COLO668 (cell line): ENCODE data around the gene GALNT12.

Experiments used
- DNase-seq: peaks from one replicate; lab custom pipeline; 2025; ENCODE audit not compliant: unreplicated experiment; lab: John Stamatoyannopoulos, UW

Gene GALNT12

DNA sequence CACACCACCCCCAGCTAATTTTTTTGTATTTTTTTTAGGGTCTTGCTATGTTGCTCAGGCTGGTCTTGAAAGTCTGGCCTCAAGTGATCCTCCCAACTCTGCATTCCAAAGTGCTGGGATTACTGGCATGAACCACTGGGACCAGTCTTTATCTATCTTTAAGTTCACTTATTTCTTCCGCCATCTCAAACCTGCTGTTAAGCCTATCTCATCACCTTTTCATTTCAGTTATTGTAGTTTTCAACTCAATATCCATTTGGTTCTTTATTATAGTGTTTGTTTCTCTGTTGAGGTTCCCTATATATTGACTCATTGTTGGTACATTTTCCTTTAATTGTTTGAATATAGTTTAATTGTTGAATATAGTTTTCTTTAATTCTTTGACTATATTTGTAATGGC, 48.1 kb downstream of the GALNT12 start:
- no peak for DNase-seq

DNA sequence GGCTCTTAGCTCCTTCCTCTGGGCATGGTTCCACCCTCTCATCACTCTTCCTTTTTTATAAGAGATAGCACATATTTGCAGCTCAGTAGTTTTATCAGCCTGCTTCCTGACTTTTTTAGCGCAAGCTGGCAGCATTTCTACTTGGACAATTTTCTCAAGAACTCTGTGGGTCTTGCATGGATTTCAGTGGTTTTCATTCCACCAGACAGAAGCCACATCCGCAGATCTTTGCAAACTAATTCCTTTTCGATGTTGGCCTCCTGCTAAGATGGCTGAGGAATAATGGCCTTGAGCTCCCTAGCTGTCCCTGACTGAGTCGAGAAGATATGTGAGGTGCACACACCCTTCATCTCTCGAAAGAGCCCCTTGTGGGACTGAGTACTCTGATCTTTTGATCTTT, 49.5 kb downstream of the GALNT12 start:
- no peak for DNase-seq

- DNase-seq = no peak
Measured at GRCh38 chr9:98859941-98860340, 52.5 kb downstream of the GALNT12 start.

- no peak for DNase-seq
Measured at GRCh38 chr9:98860871-98861293, 53.4 kb downstream of the GALNT12 start.

- DNase-seq = no peak
Measured at GRCh38 chr9:98861781-98862504, 54.5 kb downstream of the GALNT12 start.

DNA sequence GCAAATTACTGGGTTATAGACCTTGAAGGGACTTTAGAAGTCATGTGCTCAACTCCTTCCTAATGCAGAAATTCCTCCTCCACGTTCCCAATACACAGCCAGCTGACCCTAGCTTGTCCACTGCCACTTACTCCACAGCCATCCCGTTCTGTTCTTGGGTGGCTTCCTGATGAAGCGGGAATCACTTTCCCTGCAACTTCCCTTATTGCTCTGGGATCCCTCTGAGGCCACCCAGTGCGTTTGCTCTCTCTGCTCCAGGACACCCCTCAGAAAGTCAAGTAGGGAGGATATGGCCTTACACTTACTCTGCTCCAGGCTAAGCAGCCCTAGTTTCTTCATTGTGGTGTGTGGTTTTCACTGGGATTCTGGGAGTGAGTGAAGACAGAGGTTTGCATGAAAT, 55.5 kb downstream of the GALNT12 start:
- no peak for DNase-seq

DNA sequence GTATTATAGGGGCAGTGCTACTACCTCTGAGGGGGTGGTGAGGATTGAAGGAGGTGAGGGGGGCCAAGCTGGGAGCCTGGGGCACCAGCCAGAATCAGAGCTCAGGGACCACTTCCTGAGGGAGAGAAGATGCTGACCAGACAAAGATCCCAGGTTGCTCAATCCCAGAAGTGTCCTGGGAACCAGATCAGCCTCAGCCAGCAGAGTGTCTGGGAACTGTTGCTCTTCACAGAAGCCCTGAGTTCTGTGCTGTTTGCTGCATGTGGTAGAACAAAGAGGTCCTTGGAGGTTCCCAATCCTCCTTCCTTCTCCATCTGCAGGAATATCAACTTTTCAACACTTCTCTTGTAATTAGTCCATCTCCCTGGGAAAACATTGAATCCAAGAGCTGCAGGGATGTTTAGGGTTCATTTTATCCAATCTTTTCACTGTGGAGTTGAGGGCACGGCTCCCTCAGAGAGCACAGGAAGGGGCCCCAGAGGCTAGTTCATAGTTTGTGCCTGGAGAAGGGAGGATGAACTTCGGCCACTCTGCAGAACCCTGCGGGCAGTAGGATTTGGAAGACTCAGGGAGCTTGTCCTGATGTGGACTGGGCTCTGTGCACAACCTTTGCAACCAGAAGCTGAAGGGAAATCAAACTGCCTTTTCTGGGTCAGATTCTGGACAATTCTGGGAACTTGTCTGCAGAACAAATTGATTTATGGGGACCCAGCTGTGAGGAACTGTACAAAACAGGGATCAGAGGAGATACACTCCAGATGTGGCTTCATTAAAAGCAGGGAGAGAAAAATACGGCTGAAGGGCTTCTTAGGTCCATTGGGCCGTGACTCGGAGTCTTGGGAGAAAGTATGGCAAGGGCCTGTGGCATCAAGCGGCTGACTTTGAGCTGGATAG, 57.1 kb downstream of the GALNT12 start:
- DNase-seq = no peak

GRCh38 chr9:98865284-98865875, 57.9 kb downstream of the GALNT12 start:
- DNase-seq = no peak

DNA sequence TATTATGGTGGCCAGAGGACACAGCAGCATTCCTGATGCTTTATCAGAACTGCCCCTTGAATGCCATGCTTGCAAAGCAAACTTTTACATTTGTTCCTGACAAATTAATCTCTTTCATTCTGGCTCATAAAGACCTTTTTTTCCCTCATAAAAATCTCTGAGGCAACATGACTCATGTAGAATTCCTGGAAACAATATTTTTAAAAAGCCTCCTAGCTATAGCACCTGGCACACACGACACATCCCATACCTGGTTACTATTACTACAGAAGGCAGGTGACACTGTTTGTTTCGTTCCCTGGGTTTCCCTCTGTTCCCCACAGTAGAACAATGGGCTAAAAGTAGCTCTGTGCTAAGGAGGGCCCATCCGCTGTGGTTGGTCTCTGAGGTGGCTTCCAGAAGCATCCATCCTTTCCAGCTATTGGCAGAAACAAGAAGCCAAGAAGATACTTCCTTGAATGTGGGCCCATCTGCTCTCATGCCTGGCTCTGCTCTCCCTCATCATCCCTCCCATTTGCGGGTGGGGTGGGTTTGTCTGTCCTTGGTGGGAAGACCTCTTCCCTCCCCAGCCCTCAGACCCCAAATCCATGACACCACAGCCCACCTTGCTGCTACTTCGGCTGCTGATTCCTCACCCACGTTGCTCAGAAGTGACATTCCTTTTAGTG, 59.1 kb downstream of the GALNT12 start:
- no peak for DNase-seq

- no peak for DNase-seq
Measured at GRCh38 chr9:98867103-98867428, 59.6 kb downstream of the GALNT12 start.

DNA sequence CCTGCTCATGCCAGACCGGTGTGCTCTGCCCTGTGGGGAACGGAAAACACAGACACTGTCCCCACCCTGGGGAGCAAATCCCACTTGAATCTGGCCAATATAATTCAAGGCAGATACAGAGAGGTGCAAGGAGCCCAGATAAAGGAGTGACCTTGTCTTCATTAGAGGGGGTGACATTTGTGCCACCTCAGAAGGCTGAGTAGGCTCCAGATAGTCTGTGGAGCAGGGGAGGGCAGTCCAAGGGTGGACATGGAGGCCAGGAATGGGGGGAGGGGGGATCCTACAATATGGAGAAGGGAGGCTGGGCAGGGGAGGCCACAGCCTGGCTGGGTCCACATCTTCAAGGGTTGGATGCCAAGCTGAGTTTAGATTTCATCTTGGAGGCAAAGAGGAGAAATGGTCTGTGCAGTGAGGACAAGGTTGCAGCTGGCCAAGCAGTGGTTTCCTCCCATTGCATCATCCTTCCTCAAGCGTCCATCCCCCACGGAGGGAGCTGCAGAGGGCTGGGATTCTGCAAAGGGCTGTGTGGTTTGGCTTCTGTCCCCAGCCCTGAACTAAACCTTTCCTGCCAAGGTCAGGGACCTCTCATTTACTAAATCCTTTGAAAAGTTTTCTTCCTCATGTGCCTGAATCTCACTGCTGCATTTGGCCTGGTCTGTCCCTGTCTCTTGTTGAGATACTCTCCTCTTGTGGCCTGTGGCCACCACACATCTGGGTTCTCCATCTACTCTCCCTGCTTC, 60.1 kb downstream of the GALNT12 start:
- DNase-seq = no peak

GRCh38 chr9:98869078-98869745, 61.7 kb downstream of the GALNT12 start:
- no peak for DNase-seq

DNA sequence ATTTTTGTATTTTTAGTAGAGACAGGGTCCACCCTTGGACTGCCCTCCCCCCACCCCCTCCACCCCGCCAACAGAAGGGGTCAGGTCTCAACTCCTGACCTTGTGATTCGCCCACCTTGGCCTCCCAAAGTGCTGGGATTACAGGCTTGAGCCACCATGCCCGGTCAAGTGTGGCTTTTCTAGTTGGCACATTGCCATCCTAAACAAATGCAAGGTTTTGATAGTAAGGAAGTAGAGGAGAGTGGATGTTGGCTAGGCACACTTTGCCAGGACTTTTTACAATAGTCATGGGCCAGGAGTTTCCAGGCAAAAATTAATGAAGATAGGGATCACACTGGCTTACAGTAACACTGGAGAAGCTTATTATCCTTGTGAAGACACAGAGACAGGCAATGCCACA, 62.4 kb downstream of the GALNT12 start:
- no peak for DNase-seq

DNA sequence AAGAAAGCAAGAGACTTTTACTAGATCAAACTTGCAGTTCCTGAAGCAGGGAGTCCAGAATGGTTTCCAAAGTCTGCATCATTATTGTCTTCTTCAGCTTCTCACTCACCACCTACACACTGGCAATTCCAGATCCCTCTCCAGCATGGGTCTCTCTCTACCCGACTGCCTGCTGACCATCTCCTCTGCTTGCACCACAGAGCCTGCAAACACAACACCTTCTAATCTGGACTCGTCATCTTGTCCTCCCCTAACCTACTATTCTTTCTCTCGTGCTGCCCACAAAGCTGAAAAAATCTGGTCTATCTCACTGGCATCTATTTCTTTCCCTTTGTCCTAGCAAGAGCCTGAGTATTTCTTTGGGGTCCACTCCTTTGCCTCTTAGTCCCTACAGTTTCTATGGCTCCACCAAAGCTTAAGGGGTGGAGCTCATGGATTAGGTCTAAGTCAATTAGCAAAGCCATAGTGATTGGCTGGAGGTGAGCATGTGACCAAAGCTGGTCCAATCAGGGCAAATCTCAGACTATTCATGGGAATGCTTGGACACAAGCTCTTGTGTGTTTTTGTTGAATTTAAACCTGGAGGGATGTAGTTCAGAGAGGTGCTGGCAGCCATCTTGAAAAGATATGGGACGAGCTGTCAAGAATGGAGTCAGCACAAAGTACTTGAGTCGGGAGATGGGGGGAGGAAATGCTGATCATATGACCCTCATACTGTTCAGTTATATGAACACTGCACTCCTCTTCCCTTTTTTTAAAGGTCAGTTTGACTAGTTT, 63.5 kb downstream of the GALNT12 start:
- no peak for DNase-seq

DNA sequence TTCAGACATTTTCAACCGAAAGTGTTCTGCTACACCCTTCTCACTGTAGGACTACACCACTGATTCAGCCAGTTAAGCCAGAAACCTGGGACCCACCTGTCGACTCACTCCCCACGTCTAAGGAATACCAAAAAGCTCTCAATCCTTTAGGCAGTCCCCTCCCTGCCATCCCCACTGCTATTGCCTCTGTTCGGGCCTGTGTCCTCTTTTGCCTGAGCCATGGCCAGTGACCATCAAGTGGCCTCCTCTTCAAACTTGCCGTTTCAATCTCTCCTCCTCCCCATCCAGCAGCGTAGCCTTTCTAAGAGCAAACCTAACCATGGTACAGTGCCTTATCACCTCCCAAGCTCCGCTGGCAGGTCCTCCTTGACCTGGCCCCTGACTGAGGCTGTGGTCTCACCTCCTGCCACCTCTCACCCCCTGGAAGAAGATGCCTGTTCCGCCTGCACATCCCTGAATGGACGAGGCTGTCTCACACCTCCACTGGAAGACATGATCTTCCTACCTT, 64.1 kb downstream of the GALNT12 start:
- DNase-seq = no peak

GRCh38 chr9:98873526-98873925, 66.1 kb downstream of the GALNT12 start:
- DNase-seq = no peak

- DNase-seq = no peak
Measured at GRCh38 chr9:98873951-98874371, 66.5 kb downstream of the GALNT12 start.

DNA sequence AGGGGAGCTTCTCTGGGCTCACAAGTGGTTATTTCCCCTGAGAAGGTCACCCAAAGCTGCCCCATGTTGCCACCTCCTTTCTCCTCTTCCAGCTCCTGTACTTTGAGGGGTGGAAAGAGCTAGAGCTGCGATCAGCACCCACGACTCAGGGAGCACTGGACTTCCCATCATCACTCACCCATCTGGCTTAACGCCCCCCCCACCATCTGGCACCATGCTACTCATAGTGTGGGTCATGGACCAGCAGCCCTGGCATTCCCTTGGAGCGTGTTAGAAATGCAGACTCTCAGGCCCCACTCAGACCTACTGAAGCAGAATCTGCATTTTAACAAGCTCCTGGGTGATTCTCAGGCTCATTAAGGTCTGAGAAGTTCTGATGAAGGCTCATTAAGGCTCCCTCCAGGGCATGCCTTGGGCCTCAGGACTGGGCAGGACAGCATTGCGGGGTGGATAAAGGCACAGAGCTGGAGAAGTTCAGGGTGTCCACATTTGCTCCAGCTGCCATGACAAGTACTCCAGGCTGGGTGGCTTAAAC, 67.3 kb downstream of the GALNT12 start:
- no peak for DNase-seq

DNA sequence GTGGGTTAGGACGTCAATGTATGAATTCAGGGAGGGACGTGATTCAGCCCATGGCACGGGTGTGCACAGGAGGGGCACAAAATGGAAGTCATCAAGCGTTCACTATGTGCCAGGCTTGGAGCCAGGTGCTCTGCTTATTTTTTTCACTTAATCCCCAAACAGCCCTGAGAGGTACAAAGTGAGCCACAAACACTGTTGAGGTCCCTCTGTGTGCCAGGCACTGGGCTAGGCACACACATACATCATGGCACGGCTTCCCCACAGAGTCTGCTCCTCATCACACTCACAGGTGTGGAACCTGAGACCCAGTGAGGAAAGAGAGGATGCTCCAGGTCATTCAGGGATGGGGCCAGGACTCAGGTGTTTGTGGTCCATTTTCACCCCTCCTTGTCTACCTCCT, 68.1 kb downstream of the GALNT12 start:
- no peak for DNase-seq
